Measurements from ENCODE around the gene DKK3.

GRCh38 chr11:12019337-12019736 is 10.9 kb upstream of the DKK3 start:
- no peak for TF ChIP-seq CTCF (IDR thresholded peaks at IDR 0.05)
- TF ChIP-seq POLR2AphosphoS5 (IDR thresholded peaks at IDR 0.05): peak in 1 of 3 donors; percentile 67
- TF ChIP-seq POLR2A (IDR thresholded peaks at IDR 0.05): no peak
